IMR-90 (cell line): Measurements from ENCODE around the gene RXFP1. TPM values are rescaled to one million over a fixed set of nuclear protein-coding genes. Genes with fewer than 3 reads are reported as not detected.

Experiments
- ATAC-seq: fragments of 200-7000 bp; cut with Tn5 transposase; 2 replicates; pipeline ENCODE4 v1.9.1; 2020; ENCODE audit warnings: low read depth, mild to moderate bottlenecking, moderate library complexity
- BruUV-seq: library from RNA; stranded (reverse); fragments of 400-500 nt; replicated peaks from 2 replicates; lab custom pipeline; 2021; lab: Mats Ljungman, UMichigan
- CTCF ChIA-PET: fragments of 300-600 bp; formaldehyde crosslinking; extraction: SDS; loops from one replicate; lab custom pipeline; 2021; ENCODE audit warnings: antibody characterized with exemption; lab: Yijun Ruan, JAX
- POLR2A ChIA-PET: fragments of 300-600 bp; sonication (Branson Sonifier 250); formaldehyde crosslinking; loops from one replicate; lab custom pipeline; 2022; ENCODE audit warnings: antibody characterized with exemption; ENCODE audit not compliant: unreplicated experiment; lab: Charles Lee
- DNase-seq: peaks from one replicate; pipeline ENCODE4 v3.0.0; 2013
- H2AFZ ChIP-seq: replicated peaks from 2 replicates; pipeline ENCODE3; 2013; ENCODE audit warnings: low read length, mild to moderate bottlenecking; ENCODE audit not compliant: poor library complexity
- H2AK5ac ChIP-seq: 2 replicates; pipeline ENCODE4 v1.6.1; 2013; ENCODE audit warnings: low read depth, low read length, inconsistent platforms
- H2AK9ac ChIP-seq: replicated peaks from 2 replicates; pipeline ENCODE3; 2013; ENCODE audit warnings: mild to moderate bottlenecking, low read depth, low read length, moderate library complexity; ENCODE audit not compliant: poor library complexity
- H2BK120ac ChIP-seq: 2 replicates; pipeline ENCODE4 v1.6.1; 2013; ENCODE audit warnings: low read depth, low read length, inconsistent platforms
- H2BK15ac ChIP-seq: 3 replicates; pipeline ENCODE4 v1.6.1; 2013; ENCODE audit warnings: low read depth, low read length, inconsistent platforms
- H2BK20ac ChIP-seq: 2 replicates; pipeline ENCODE4 v1.6.1; 2013; ENCODE audit warnings: low read depth, mild to moderate bottlenecking, inconsistent platforms, low read length, moderate library complexity
- H2BK5ac ChIP-seq: 2 replicates; pipeline ENCODE4 v1.6.1; 2013; ENCODE audit warnings: mild to moderate bottlenecking, low read depth, low read length, inconsistent platforms; ENCODE audit not compliant: poor library complexity, severe bottlenecking
- H3K14ac ChIP-seq: replicated peaks from 2 replicates; pipeline ENCODE4 v1.6.1; 2013; ENCODE audit warnings: low read depth, low read length, inconsistent platforms
- H3K18ac ChIP-seq: 2 replicates; pipeline ENCODE4 v1.6.1; 2013; ENCODE audit warnings: low read depth, low read length, control low read depth
- H3K23ac ChIP-seq: 2 replicates; pipeline ENCODE4 v1.6.1; 2013; ENCODE audit warnings: low read depth, low read length, inconsistent platforms
- H3K27ac ChIP-seq: 2 replicates; pipeline ENCODE4 v1.5.1; 2013; ENCODE audit warnings: mild to moderate bottlenecking, control low read depth, low read length; ENCODE audit not compliant: insufficient read depth
- H3K27me3 ChIP-seq: 2 replicates; pipeline ENCODE4 v1.6.1; 2013; ENCODE audit warnings: low read length; ENCODE audit not compliant: control insufficient read depth, insufficient read depth
- H3K36me3 ChIP-seq: 2 replicates; pipeline ENCODE4 v1.6.1; 2013; ENCODE audit warnings: low read length, mixed read lengths; ENCODE audit not compliant: control insufficient read depth, insufficient read depth
- H3K4ac ChIP-seq: 2 replicates; pipeline ENCODE4 v1.6.1; 2013; ENCODE audit warnings: low read depth, low read length, inconsistent platforms
- H3K4me1 ChIP-seq: 2 replicates; pipeline ENCODE4 v1.6.1; 2013; ENCODE audit warnings: low read length, mixed read lengths; ENCODE audit not compliant: control insufficient read depth, insufficient read depth
- H3K4me2 ChIP-seq: 2 replicates; pipeline ENCODE4 v1.6.1; 2013; ENCODE audit warnings: low read depth, mild to moderate bottlenecking, control low read depth, low read length, moderate library complexity
- H3K4me3 ChIP-seq: 2 replicates; pipeline ENCODE4 v1.5.1; 2013; ENCODE audit warnings: low read depth, mild to moderate bottlenecking, control low read depth, low read length, moderate library complexity; ENCODE audit not compliant: insufficient read depth
- H3K56ac ChIP-seq: 2 replicates; pipeline ENCODE4 v1.6.1; 2013; ENCODE audit warnings: low read length, inconsistent platforms; ENCODE audit not compliant: insufficient read depth; ENCODE audit errors: extremely low read depth
- H3K79me1 ChIP-seq, 2 experiments: 2 replicates each; pipeline ENCODE4 v1.6.1; 2013; ENCODE audit warnings: low read length in 2 of 2, inconsistent platforms in 1 of 2, low read depth in 1 of 2
- H3K9ac ChIP-seq: 2 replicates; pipeline ENCODE4 v1.6.1; 2013; ENCODE audit warnings: low read depth, low read length, control low read depth
- H3K9me1 ChIP-seq: 2 replicates; pipeline ENCODE4 v1.6.1; 2013; ENCODE audit warnings: low read length, inconsistent platforms; ENCODE audit not compliant: insufficient read depth
- H3K9me3 ChIP-seq: 2 replicates; pipeline ENCODE4 v1.6.1; 2013; ENCODE audit warnings: low read length; ENCODE audit not compliant: control insufficient read depth, insufficient read depth
- H4K20me1 ChIP-seq: 2 replicates; pipeline ENCODE4 v1.6.1; 2013; ENCODE audit warnings: low read length, inconsistent platforms; ENCODE audit not compliant: insufficient read depth
- H4K5ac ChIP-seq: 2 replicates; pipeline ENCODE4 v1.6.1; 2013; ENCODE audit warnings: mild to moderate bottlenecking, low read depth, low read length, control low read depth
- H4K8ac ChIP-seq, 2 experiments: 2 replicates each; pipeline ENCODE4 v1.6.1; 2013; ENCODE audit warnings: low read depth in 2 of 2, low read length in 2 of 2, control low read depth in 1 of 2, inconsistent platforms in 1 of 2
- H4K91ac ChIP-seq: 2 replicates; pipeline ENCODE4 v1.6.1; 2013; ENCODE audit warnings: low read depth, low read length, inconsistent platforms; ENCODE audit not compliant: insufficient read depth
- CHD1 ChIP-seq: IDR thresholded peaks from 2 replicates; pipeline ENCODE4 v1.6.1; 2012; ENCODE audit warnings: low read depth, low read length, improper control_type of control experiment
- CTCF ChIP-seq: conservative IDR thresholded peaks from 2 replicates; pipeline ENCODE4 v1.5.1; 2012; ENCODE audit warnings: mild to moderate bottlenecking, low read depth, low read length, improper control_type of control experiment
- ELK1 ChIP-seq: fragments of 150-350 bp; IDR thresholded peaks from 2 replicates; pipeline ENCODE4 v1.6.1; 2016; ENCODE audit warnings: low read depth, mild to moderate bottlenecking, low read length, moderate library complexity, borderline replicate concordance
- MAZ ChIP-seq: IDR thresholded peaks from 2 replicates; pipeline ENCODE4 v1.6.1; 2012; ENCODE audit warnings: low read depth, mild to moderate bottlenecking, low read length, improper control_type of control experiment, moderate library complexity, borderline replicate concordance
- NFE2L2 ChIP-seq: fragments of 150-350 bp; IDR thresholded peaks from 2 replicates; pipeline ENCODE4 v1.6.1; 2016; ENCODE audit warnings: low read depth, mild to moderate bottlenecking, low read length
- RAD21 ChIP-seq: IDR thresholded peaks from 2 replicates; pipeline ENCODE4 v1.6.1; 2012; ENCODE audit warnings: low read length, improper control_type of control experiment
- USF2 ChIP-seq: fragments of 150-350 bp; IDR thresholded peaks from 2 replicates; pipeline ENCODE4 v1.6.1; 2017; ENCODE audit warnings: mild to moderate bottlenecking, antibody characterized with exemption, low read length, low read depth
- WGBS, 2 experiments: methylation state at CpG; one replicate each; pipeline versions ENCODE4 v1.1.5 to v1.1.7; 2013; ENCODE audit warnings: missing lambda C conversion rate in 2 of 2; ENCODE audit not compliant: insufficient read length in 1 of 2; ENCODE audit errors: extremely low coverage in 2 of 2; 5-methylcytosine and 5-hydroxymethylcytosine counted together
- dilution Hi-C: fragments of 300-500 bp; cut with HindIII; formaldehyde crosslinking; loops from one replicate; pipeline ENCODE4 v1.14.3; 2018; ENCODE audit warnings: low sequenced_read_pairs; ENCODE audit not compliant: unreplicated experiment
- in situ Hi-C: fragments of 300-500 bp; cut with MboI; formaldehyde crosslinking; loops from 3 replicates; pipeline ENCODE4 v1.14.3; 2019; ENCODE audit warnings: low sequenced_read_pairs, inconsistent platforms, mixed read lengths
- intact Hi-C: fragments of 100-400 bp; cut with micrococcal nuclease; formaldehyde crosslinking; loops from 2 replicates; pipeline ENCODE4 v1.10.0; 2022
- polyA plus RNA-seq, 3 experiments: library from polyadenylated mRNA; depleted of rRNA; stranded (reverse); fragments of >200 nt; gene quantifications; 2 replicates each; pipeline ENCODE4 v1.2.3, GENCODE V29; 2012; ENCODE audit warnings: low replicate concordance in 1 of 3
- total RNA-seq: library from RNA; depleted of rRNA; stranded (reverse); fragments of >200 nt; gene quantifications from 2 replicates; pipeline ENCODE4 v1.2.3, GENCODE V29; 2012

RXFP1 gene
- total and polyA plus RNA-seq, 2 of the 4 experiments (the other 2 are of a cell fraction) = not detected

GRCh38 chr4:158536833-158537232 lies 15.2 kb downstream of the RXFP1 start:
- H3K9me3 ChIP-seq = no peaks in the 10 kb centered on the region
- H2AK5ac ChIP-seq = no peak overlapping the region
- no peaks in the 10 kb centered on the region; the same call in 1 of the 2 replicates for H3K9me1 ChIP-seq
- H2BK20ac ChIP-seq = no peak overlapping the region
- H3K36me3 ChIP-seq = no peaks in the 10 kb centered on the region
- no peak overlapping the region for H4K8ac ChIP-seq
- in situ Hi-C loops (no loop called here), intact Hi-C loops (no loop called here), dilution Hi-C loops (no loop called here)
- H2AFZ ChIP-seq = no peak overlapping the region
- no peaks in the 10 kb centered on the region for H4K20me1 ChIP-seq
- H3K4ac ChIP-seq = no peak overlapping the region
- no peak overlapping the region for H3K56ac ChIP-seq
- H3K23ac ChIP-seq = no peak overlapping the region
- no peak overlapping the region for H3K4me2 ChIP-seq
- H3K9ac ChIP-seq = no peak overlapping the region
- ATAC-seq = no peak
- H3K27me3 ChIP-seq = no peaks in the 10 kb centered on the region
- H2BK15ac ChIP-seq = no peak overlapping the region
- no peak overlapping the region for H4K5ac ChIP-seq
- TF ChIP-seq MAZ (no peak), CHD1 (no peak), NFE2L2 (no peak), CTCF (no peak), USF2 (no peak), ELK1 (no peak), RAD21 (no peak)
- CTCF ChIA-PET = no interaction called here
- H3K4me3 ChIP-seq = no peak overlapping the region
- H3K4me1 ChIP-seq = no peaks in the 10 kb centered on the region
- H4K91ac ChIP-seq = no peak overlapping the region
- BruUV-seq = no TSS peak
- POLR2A ChIA-PET = no interaction called here
- no peak overlapping the region for H2BK5ac ChIP-seq
- H3K14ac ChIP-seq = no peak overlapping the region
- no CpG with 5 or more reads among the region's 3 CpGs for WGBS, 2 experiments
- no peak overlapping the region for H2BK120ac ChIP-seq
- no peak for DNase-seq
- no peak overlapping the region for H3K18ac ChIP-seq
- no peaks in the 10 kb centered on the region for H3K79me1 ChIP-seq
- no peak overlapping the region for H2AK9ac ChIP-seq
- no peak overlapping the region for H3K27ac ChIP-seq
